GM08714 (cell line): ENCODE data around the gene DBH.
"Not testable (repeated sequence)": the region's sequence is repeated elsewhere in the genome, so short reads cannot be mapped to it uniquely, and the experiment has no call there.

Experiments
- H3K4me3 ChIP-seq: fragments of 200-500 bp; sonication (Bioruptor generic); 2 replicates; pipeline ENCODE4 v1.5.1; 2014; ENCODE audit warnings: mild to moderate bottlenecking, low read length, inconsistent platforms
- ZNF274 ChIP-seq: IDR thresholded peaks from 2 replicates; pipeline ENCODE4 v1.6.1; 2012; ENCODE audit warnings: mild to moderate bottlenecking, low read depth, low read length

The DBH gene

GRCh38 chr9:133609311-133610098 is 26.7 kb upstream of the DBH start, which contains the start of gene FAM163B:
FAM163B (minus strand) TSS chr9:133609389; CDS start chr9:133580223, 29,166 bp downstream.
- no peak within 1 kb of the TSS for H3K4me3 ChIP-seq
- no peak for TF ChIP-seq ZNF274

DNA sequence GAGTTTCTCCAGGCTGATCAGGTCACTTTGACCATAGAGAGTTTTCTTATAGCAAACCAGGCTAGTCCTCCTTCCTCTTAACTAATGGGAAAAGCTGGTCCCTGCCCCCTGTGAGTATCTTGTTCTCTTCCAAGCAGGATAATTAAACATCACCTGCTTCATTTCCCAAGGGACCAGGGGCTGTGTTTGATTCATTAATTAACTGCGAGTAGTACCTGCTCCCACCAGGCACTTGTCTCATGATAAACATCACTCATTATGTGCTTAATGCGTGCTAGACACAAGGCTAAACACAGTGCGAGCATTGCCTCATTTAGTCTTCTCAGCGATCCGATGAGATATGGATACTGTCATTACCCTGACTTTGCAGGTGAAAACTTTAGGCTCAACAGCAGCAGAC is 25.3 kb upstream of the DBH start:
- TF ChIP-seq ZNF274 = no peak
- no peak overlapping the region for H3K4me3 ChIP-seq

DNA sequence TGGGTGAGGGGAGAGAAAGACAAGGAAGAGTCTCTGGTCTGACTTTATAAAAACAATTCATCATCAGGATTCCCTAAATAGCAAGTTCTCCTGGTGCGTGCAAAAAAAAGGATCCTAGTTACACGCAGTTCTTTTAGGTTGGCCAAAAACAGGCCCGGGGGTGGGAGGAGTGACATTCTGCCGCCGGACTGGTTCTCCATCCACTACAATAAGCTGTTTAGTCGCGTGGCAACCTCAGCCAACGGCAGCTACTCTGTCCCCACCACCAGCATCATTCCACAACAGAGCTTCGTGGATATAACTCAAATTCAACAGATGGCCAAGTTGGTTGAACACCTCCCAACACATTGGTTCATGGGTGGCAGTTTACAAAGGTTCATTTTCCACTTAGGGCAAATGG is 24.1 kb upstream of the DBH start:
- no peak overlapping the region for H3K4me3 ChIP-seq
- no peak for TF ChIP-seq ZNF274

DNA sequence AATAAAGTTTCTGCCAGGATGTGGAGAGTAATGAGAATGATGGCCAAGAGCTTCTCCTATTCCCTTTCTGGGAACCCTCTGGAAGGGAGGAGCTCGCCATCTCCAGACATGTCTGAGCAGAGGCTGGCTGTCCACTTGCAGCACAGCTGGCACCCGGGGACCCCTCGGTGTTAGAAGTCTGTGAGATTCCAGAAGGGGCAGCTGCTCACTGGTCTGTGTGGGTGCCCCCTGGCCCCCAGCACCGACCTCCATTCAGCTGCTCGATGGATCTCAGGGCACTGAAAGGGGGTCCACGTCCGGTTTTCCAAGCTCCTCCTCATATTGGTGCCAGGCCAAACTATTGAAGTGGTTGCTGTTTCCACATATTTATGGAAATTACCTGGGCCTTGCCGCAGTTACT is 23.3 kb upstream of the DBH start:
- no peak for TF ChIP-seq ZNF274
- no peak overlapping the region for H3K4me3 ChIP-seq

DNA sequence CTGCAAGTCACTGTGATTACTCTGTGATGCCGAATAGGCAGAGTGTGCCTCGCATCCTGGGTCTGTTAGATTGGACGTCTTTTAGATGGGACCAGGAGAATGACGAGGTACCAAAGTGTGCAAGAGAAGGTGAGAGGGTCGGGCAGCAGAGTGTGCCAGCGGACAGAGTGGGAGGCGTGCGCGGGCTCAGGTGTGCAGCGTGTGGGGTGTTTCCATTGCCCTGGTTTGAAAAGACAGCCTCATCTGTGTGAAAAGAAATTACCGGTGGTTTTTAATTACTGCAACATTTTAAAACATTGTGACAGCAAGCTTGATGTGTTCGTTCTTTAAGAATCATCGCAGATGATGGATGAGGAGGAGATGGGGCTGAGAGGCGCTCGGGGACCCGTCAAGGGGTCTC is 22.7 kb upstream of the DBH start:
- no peak for TF ChIP-seq ZNF274
- no peak overlapping the region for H3K4me3 ChIP-seq

DNA sequence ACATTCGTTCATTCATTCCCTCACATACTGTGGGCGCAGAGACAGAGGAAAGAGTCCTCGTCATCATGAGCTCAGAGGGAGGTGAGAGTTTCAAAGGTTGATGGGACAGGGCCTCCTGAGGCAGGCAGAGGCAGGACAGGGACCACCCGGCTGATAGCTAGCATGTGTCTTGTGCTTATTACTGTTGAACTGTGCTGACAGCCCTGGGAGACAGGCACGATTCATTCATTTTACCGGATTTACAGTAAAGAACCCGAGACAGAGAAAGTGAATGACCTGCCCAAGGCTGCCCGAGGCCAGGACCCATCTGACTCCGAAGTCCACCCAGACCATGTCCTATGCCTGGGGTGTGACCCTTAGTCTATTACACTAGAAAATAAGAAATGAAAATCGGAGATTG is 22.1 kb upstream of the DBH start:
- H3K4me3 ChIP-seq = no peak overlapping the region
- TF ChIP-seq ZNF274 = no peak

DNA sequence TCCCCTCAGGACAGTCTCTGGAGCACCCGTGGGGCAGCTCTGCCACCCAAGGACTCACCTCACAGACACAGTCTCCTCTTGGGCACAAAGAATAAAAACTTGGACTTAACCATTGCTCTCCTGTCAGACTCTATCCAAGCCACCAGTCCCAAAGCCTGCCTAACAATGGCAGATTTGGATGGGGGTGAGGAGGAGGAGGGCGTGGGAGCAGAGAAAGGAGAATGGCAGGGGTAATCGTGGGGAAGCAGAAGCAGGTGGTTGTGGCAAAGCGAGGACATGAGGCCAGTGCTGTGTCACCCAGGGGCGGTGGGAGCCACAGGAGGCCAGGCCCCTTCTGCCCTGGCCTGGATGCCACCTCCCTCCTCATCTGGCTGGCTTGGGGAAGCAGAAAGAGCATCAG is 21.5 kb upstream of the DBH start:
- TF ChIP-seq ZNF274 = no peak
- no peak overlapping the region for H3K4me3 ChIP-seq

DNA sequence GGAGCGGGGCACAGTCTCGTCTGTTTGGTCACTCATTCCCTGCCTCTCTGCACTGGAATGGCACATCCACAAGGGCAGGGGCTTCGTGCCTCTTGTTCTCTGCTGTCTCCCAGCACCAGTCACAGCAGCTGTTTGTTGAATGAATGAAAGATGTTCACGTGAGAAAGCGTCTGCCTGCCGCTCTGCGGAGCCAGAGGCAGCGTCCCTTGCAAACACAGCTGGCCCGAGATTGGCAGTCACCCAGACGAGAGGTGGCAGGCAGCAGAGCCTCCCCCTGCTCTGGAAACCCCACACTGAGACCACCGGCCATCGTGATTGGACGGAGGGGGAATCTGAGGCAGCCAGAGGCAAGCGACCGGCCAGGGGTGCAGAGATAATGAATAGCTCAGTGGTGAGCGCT is 21.0 kb upstream of the DBH start:
- no peak overlapping the region for H3K4me3 ChIP-seq
- TF ChIP-seq ZNF274 = no peak

DNA sequence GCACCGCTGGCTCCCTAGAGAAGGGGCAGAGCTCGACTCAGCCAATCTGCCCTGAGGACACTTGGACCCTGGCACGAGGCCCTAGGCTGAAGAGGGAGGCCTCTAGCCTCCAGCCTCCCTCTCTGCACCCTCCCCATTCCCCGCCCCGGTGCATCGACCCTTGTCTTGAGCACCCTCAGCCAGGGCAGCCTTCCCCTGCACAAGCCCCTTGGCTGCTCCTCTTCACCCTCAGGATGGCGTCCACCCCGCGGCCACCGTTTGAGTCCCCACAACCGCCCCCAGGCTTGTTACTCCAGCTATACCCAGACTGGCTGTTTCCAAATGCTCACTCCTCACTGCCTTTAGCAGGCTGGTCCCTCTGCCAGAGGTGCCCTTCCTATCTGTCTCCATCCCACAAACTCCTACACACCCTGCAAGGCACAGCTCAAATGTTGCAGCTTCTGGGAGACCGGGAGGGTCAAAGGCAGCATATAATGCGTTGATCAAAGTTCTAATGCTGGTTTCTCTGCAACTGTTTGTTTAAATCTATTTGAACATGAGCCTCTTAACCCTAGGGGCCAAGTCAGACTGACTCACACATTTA is 20.5 kb upstream of the DBH start:
- TF ChIP-seq ZNF274 = no peak

GRCh38 chr9:133616643-133617405 is 19.3 kb upstream of the DBH start:
- H3K4me3 ChIP-seq = no peak overlapping the region
- TF ChIP-seq ZNF274 = no peak

More for the DNA sequence above, 20.5 kb upstream of the DBH start:
- no peak overlapping the region for H3K4me3 ChIP-seq

- TF ChIP-seq ZNF274 = no peak
- no peak overlapping the region for H3K4me3 ChIP-seq
These were observed 17.4 kb upstream of the DBH start for GRCh38 chr9:133618726-133619125.

GRCh38 chr9:133619791-133620190 is 16.4 kb upstream of the DBH start:
- TF ChIP-seq ZNF274 = no peak
- H3K4me3 ChIP-seq = no peak overlapping the region

DNA sequence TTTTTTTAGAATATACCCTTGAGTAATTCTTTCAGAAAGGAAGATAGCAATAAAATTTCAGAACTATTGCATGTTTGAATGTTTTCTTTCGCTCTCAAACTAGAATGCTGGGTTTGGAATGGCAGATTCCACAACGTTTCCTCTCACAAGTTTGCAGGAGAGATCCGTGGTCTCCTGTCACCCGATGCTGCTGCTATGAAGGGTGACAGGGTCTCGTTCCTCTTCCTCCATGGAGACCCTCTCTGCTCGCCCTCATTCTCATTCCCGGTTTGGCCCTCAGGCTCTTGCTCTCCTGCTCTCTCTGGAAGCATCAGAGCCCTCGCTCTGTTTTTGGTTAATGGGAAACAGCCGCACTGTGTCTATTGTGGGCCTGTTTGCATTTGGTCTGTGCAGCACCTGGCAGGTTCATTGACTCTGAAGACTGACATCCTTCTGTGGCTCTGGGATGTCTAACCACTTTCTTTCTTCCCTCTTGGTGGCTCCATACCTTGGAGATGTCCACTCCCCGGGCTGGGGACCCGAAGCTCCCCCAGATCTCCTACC is 14.4 kb upstream of the DBH start:
- H3K4me3 ChIP-seq = no peak overlapping the region
- no peak for TF ChIP-seq ZNF274

DNA sequence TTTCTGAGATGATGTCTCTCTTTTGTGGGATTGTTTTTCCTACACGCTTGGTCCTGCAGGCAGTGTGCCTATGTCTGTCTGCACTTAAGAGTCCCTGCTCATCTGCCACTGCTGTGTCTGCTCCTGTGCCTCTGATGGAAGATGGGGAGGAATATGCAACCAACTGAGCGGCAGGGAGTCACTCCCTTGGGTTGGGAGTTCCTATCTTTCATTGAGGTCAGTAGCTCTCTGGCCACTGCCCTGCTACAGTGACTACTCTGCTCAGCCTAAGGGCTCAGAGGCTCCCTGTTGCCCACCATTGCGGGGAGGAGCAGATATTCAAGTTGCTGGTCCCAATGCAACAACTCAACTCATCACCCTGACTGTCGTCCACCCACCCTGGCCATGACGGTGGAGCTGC is 13.6 kb upstream of the DBH start:
- H3K4me3 ChIP-seq = no peak overlapping the region
- no peak for TF ChIP-seq ZNF274

DNA sequence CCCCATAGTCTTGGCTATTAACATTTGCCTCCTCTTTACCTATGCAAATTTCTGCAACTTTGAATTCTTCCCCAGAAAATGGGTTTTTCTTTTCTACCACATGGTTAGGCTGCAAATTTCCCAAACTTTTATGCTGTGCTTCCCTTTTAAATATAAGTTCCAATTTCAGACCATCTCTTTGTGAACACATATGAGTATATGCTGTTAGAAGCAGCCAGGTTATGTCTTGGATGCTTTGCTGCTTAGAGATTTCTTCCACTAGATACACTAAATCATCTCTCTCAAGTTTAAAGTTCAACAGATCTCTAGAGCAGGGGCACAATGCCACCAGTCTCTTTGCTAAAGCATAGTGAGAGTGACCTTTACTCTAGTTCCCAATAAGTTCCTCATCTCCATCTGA is 10.2 kb upstream of the DBH start:
- H3K4me3 ChIP-seq = not testable (repeated sequence)

GRCh38 chr9:133627341-133627740 is 8.8 kb upstream of the DBH start:
- TF ChIP-seq ZNF274 = no peak

More at GRCh38 chr9:133627341-133627740, 8.8 kb upstream of the DBH start:
- no peak overlapping the region for H3K4me3 ChIP-seq
